Left lung (tissue), 10 donors: ENCODE data around the gene SPATA46. TPM values are rescaled to one million over a fixed set of nuclear protein-coding genes. Genes with fewer than 3 reads are reported as not detected.

Experiments used
- ATAC-seq: fragments of 200-7000 bp; cut with Tn5 transposase; one replicate; pipeline ENCODE4 v1.9.1; 2020; ENCODE audit warnings: moderate library complexity
- DNase-seq, 4 donors: peaks; one replicate each; pipeline ENCODE4 v3.0.0-alpha.2; 2013 to 2020
- H3K27ac ChIP-seq, 2 donors: fragments of 200-600 bp; sonication (generic) in 1 of 2; one replicate each; pipeline versions ENCODE4 v1.5.0 to v1.8.0; 2020 to 2021
- H3K27me3 ChIP-seq, 2 donors: fragments of 200-600 bp; sonication (generic) in 1 of 2; one replicate each; pipeline versions ENCODE4 v1.5.0 to v1.8.0; 2020 to 2021
- H3K36me3 ChIP-seq, 2 donors: fragments of 200-600 bp; sonication (generic) in 1 of 2; one replicate each; pipeline versions ENCODE4 v1.5.0 to v1.8.0; 2020 to 2021
- H3K4me1 ChIP-seq, 2 donors: fragments of 200-600 bp; one replicate each; pipeline ENCODE4 v1.8.0; 2021
- H3K4me3 ChIP-seq, 2 donors: fragments of 200-600 bp; sonication (generic) in 1 of 2; one replicate each; pipeline versions ENCODE4 v1.5.0 to v1.8.0; 2020 to 2021; ENCODE audit warnings: mild to moderate bottlenecking in 1 of 2
- H3K9me3 ChIP-seq, 2 donors: fragments of 200-600 bp; sonication (generic) in 1 of 2; one replicate each; pipeline versions ENCODE4 v1.5.0 to v1.8.0; 2020 to 2021
- CTCF ChIP-seq, 2 donors: fragments of 200-600 bp; sonication (generic) in 1 of 2; IDR thresholded peaks; one replicate each; pipeline versions ENCODE4 v1.5.0 to v1.8.0; 2021; ENCODE audit warnings: antibody characterized with exemption in 2 of 2
- intact Hi-C, 2 donors: fragments of 100-400 bp; cut with DNase I; formaldehyde crosslinking; loops; one replicate each; pipeline versions ENCODE4 v1.11.2 to v1.14.2; 2022
- polyA plus RNA-seq, 6 donors: library from polyadenylated mRNA; unstranded; fragments of 120-200 nt; gene quantifications; one replicate each; pipeline ENCODE4 v1.2.1, GENCODE V29; 2013; ENCODE audit not compliant: insufficient read length in 6 of 6
- total RNA-seq, 2 donors: library from RNA; stranded (reverse); fragmentation: NEBNext Ultra II Directional; extraction: Animal tissue kit (Norgen Biotek cat#: 25700); gene quantifications; one replicate each; pipeline ENCODE4 v1.2.1, GENCODE V29; 2021
- donor health status: DM: no; HTN: yes; CAD: no.
- donor health status: DM: no; HTN: no; CAD: no.

SPATA46 gene
- total and polyA plus RNA-seq, 8 donors, result 0.47 to 1.1 (median 0.73) TPM; not detected in 2

- DNase-seq, result no peak
- intact Hi-C loops, result no loop called here
- H3K36me3 ChIP-seq, result peaks cover 0 to 5% of the 10 kb centered on the region in 2 donors
- no peaks in the 10 kb centered on the region for H3K27me3 ChIP-seq
- no peak for TF ChIP-seq CTCF (IDR thresholded peaks at IDR 0.05)
- H3K9me3 ChIP-seq, result no peaks in the 10 kb centered on the region
- H3K4me3 ChIP-seq, result no peak overlapping the region
- H3K4me1 ChIP-seq, result no peaks in the 10 kb centered on the region
- H3K27ac ChIP-seq, result no peak overlapping the region
- ATAC-seq, result no peak
Measured at GRCh38 chr1:162369571-162369970, 7.1 kb downstream of the SPATA46 start.

GRCh38 chr1:162368451-162368850, 8.2 kb downstream of the SPATA46 start:
- H3K4me1 ChIP-seq, result no peaks in the 10 kb centered on the region
- H3K4me3 ChIP-seq, result no peak overlapping the region
- intact Hi-C loops, result no loop called here
- no peak overlapping the region for H3K27ac ChIP-seq
- no peaks in the 10 kb centered on the region for H3K9me3 ChIP-seq
- no peaks in the 10 kb centered on the region for H3K27me3 ChIP-seq
- no peak for DNase-seq
- ATAC-seq, result peak; percentile 55
- peaks cover 0 to 5% of the 10 kb centered on the region in 2 donors for H3K36me3 ChIP-seq
- no peak for TF ChIP-seq CTCF (IDR thresholded peaks at IDR 0.05)

- H3K4me1 ChIP-seq, result no peaks in the 10 kb centered on the region
- H3K27ac ChIP-seq, result no peak overlapping the region
- H3K4me3 ChIP-seq, result no peak overlapping the region
- H3K27me3 ChIP-seq, result no peaks in the 10 kb centered on the region
- TF ChIP-seq CTCF (IDR thresholded peaks at IDR 0.05), result no peak
- DNase-seq (no peak), ATAC-seq (peak; percentile 79)
- intact Hi-C loops, result no loop called here
- H3K9me3 ChIP-seq, result no peaks in the 10 kb centered on the region
- H3K36me3 ChIP-seq, result peaks cover 0 to 5% of the 10 kb centered on the region in 2 donors
Measured at GRCh38 chr1:162367772-162368171, 8.9 kb downstream of the SPATA46 start.

GRCh38 chr1:162367073-162367472, 9.6 kb downstream of the SPATA46 start:
- DNase-seq (no peak), ATAC-seq (no peak)
- intact Hi-C loops, result no loop called here
- no peaks in the 10 kb centered on the region for H3K4me1 ChIP-seq
- no peak for TF ChIP-seq CTCF (IDR thresholded peaks at IDR 0.05)
- no peaks in the 10 kb centered on the region for H3K27me3 ChIP-seq
- H3K9me3 ChIP-seq, result no peaks in the 10 kb centered on the region
- peak overlapping the region in 1 of 2 donors; percentile 15 for H3K4me3 ChIP-seq
- no peak overlapping the region for H3K27ac ChIP-seq
- H3K36me3 ChIP-seq, result peaks cover 0 to 5% of the 10 kb centered on the region in 2 donors

- Histone ChIP-seq H3K36me3 (peaks cover 0 to 5% of the 10 kb centered on the region in 2 donors), H3K4me1 (no peaks in the 10 kb centered on the region), H3K4me3 (peak overlapping the region in 1 of 2 donors; percentile 15), H3K27me3 (no peaks in the 10 kb centered on the region), H3K9me3 (no peaks in the 10 kb centered on the region), H3K27ac (no peak overlapping the region)
- intact Hi-C loops, result no loop called here
- ATAC-seq, result no peak
- DNase-seq, result no peak
- TF ChIP-seq CTCF (IDR thresholded peaks at IDR 0.05), result no peak
Measured at GRCh38 chr1:162366671-162367070, 10.0 kb downstream of the SPATA46 start.
